Eye (tissue), 1 donor: Measurements from ENCODE around the gene IL17F.

Source experiments
- DNase-seq: peaks from one replicate; pipeline ENCODE4 v3.0.0-alpha.2; 2015

IL17F gene

GRCh38 chr6:52244400-52244799, at the start of gene IL17F:
TSS of gene IL17F (minus strand) at chr6:52244500. CDS start at chr6:52244429, 71 bp downstream.
- DNase-seq = no peak

GRCh38 chr6:52293067-52293466, 48.8 kb upstream of the IL17F start:
- peak; percentile 16 for DNase-seq

- no peak for DNase-seq
These were observed 44.5 kb upstream of the IL17F start for GRCh38 chr6:52288841-52289240.

DNA sequence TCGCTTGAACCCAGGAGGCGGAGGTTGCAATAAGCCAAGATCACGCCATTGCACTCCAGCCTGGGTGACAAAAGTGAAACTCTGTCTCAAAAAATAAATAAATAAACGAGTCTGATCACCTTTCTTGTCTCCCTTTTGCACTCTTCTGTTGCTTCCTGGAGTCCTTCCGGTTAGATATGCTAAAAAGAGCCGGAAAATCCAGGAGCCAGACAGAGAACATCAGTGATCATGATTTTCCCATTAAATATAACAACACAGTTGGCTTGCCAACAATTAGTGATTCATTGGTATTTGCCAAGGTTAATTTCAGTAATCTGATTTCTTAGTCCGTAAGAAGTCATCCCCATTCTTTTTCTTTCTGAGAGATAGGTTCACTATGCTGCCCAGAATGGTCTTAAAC, 43.9 kb upstream of the IL17F start:
- DNase-seq = no peak

- peak; percentile 75 for DNase-seq
These were observed 42.6 kb upstream of the IL17F start for GRCh38 chr6:52286798-52287432.

DNA sequence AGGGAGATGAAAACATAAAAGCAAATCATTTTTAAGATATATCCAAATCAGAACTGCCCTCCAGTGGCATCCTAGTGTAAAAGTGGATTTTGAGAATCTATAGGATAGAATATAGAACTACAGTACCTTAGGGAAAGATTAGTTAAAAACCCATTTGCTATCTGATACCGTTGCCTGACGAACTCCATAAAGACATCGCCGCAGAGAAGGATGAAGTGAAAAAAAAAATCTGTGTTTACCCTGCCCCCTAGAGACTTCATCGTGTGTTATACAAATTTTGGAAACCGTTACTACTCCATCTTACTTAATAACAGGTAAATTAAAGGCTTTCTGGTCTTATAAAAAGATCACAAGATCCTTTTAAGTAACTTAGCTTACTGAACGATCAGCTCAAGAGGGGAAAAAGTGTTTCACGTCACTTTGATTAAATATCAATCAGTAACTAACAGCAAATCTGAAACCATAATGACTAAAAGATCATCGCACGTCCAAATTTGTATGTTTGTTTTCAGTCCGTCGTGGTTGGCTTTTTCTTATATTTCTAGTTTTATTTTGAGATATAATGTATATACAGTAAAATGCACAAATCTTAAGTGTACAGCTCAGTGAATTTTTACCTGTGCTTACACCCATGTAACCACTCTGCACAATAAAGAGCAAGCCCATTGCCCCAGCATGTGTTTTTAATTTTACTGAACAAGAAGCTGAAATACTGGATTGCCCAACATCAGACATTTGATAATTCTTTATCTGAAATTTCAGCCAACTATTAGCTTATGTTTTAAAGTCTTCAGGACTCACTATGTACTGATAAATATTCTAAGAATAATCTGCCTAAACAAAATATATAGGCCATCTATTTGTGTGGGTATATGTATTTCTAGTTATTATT, 41.1 kb upstream of the IL17F start:
- no peak for DNase-seq

GRCh38 chr6:52284460-52285176, 40.3 kb upstream of the IL17F start, which contains the start of gene MCM3:
TSS of gene MCM3 (minus strand) at chr6:52284742. CDS start at chr6:52284674, 68 bp downstream.
- peak; percentile 99 for DNase-seq

DNA sequence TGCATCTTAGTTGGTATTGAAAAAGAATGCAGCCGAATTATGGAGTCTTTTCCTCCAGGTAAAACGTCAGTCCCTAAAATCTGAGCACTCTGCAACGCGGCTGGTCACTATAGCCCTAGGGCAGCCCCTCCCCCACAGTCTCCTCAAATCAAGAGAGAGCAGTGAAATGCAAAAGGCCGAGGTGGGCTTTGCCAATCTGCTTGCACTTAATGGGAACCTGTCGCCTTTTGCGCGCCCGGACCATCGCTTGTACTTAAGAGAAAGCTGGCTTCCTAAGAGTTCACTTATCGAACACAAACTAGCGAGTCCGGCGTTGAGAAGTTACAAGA, 39.8 kb upstream of the IL17F start:
- peak; percentile 77 for DNase-seq

DNA sequence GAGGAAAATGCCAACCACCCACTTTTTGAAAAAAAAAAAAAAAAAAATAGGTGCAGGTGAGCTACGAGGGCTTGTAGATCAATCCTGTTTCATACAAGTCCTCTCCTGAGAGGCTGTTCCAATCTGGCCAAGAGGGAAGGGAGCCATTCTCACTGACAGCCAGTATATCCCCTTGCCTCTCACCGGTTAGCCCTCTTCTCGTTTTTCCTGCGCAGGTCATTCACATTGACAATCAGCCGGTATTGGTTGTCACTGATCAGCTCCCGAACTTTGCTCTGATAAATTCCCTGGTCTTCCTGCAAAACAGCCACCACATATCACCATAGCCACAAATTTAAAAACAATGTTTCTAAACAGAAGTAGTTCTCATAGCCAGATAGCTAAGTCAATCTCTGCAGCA, 38.8 kb upstream of the IL17F start:
- no peak for DNase-seq

- no peak for DNase-seq
These were observed 31.8 kb upstream of the IL17F start for GRCh38 chr6:52276130-52276529.

DNA sequence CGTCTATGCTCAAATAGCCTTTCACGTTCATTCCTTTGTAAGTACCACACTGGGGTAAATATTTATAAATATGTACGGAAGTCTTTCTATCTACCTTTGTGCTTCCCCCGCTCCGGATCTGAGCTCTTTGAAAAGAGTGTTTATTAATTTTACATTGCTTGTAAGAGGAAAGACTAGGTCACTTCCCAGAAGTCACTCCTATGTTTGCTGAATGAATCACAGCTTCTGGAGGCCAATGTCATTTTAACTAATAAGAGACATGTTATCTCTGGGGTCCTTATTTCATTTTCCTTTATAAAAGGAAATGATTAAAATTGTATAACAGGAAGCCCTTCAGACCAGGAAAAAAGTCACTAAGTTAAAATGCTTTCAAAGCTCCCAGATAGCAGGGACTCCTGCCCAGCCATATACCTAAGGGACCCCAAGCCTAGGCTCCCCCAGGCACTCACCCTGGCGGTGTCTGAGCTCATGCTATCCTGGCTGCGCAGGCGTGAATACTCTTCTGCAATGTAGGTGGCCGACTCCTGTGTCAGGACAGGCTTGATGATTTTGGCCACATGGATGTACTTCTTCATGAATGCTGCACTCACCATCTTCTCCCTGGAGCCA, 27.7 kb upstream of the IL17F start:
- no peak for DNase-seq

DNA sequence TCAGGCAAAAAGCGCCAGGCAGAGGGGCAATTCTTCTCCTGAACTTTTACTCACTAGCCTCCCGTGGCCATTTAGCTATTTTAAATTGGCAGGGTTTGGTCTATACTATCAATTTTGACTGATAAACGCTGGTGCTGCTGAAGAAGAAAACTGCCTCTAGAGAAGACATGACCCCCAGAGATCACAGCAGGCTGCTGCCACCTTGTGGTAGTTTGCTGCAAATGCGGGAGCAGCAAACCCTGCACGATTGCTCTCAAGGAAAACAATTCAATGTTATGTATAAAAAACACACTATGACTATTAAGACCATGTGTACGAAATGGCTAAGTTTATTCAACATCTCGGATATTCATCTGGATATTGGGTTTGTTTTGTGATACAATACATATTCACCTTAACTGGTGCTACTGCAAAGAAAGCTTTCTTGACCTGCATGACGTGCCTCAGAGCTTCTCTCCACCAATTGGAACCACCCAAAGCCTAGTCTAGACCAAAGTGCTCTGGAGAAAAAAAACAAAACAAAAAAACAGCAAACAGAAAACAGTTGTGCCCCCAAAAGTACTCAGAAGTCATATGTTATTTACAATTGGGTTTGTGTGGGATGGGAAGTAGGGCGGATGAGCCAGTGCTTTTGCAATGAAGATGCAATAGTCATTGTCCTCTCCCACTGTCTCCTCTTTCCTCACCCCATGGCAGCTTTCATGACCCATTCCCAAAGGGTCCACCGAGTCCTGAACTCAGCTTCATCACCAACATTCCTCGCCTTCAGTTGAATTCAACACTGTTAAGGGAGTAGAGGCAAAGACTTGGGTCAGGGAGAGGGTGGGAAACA, 19.6 kb upstream of the IL17F start:
- peak; percentile 82 for DNase-seq

- no peak for DNase-seq
These were observed 18.5 kb upstream of the IL17F start for GRCh38 chr6:52262620-52263344.

DNA sequence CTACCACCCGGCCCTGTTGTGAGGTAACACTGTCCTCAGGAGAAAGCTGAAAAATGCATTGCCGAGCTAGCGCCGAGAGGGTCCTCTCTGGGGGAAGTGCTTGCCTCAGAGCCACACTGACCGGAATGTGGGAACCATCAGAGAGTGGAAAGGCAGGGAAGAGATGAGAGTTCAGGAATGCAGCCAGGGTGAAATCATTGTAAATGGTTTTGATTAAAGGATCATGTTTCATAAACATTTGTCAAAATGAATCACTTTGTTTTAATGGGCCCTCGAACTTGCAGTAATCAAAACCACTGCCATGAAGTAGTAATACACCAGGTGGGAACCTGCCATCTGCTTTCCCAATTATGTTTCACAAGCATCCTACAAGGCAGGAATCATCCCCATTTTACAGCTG, 16.9 kb upstream of the IL17F start:
- DNase-seq = peak; percentile 37

DNA sequence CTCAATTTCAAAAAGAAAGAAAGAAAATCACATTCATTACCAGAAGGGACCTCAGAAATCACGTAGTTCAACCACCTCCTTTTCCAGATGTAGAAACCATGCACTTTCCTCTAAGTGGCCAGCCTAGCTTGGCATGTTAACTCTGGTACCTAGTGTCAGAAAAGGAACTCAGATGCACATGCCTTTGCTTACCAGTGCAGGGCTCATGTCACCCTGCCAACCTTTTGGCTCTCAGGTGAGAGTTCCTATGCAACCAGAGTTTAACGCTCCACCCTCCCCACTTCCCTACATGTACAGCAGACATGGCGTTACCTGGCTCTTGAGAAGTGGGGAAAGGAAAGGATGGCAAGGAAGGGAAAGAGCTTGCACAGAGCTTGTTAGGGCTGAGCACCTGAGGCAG, 16.3 kb upstream of the IL17F start:
- no peak for DNase-seq

DNA sequence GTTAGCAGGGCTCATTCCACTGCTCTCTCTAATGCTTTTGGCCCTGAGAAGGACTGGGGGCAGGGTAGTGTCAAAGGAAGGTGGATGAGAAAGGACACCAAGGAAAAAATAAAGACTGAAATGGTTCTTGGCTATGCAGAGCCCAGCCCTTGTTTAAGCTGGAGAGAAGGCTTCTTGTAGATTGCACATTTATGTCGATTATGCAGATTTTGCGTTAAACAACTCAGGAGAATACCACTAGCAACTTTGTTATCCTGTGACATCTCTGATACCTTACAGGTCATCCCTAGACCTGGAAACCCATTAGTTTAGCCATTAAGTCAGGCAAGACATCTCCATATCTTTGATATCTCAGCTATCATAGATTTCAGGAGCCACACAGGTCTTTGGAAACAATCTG, 11.1 kb upstream of the IL17F start:
- DNase-seq = no peak

DNA sequence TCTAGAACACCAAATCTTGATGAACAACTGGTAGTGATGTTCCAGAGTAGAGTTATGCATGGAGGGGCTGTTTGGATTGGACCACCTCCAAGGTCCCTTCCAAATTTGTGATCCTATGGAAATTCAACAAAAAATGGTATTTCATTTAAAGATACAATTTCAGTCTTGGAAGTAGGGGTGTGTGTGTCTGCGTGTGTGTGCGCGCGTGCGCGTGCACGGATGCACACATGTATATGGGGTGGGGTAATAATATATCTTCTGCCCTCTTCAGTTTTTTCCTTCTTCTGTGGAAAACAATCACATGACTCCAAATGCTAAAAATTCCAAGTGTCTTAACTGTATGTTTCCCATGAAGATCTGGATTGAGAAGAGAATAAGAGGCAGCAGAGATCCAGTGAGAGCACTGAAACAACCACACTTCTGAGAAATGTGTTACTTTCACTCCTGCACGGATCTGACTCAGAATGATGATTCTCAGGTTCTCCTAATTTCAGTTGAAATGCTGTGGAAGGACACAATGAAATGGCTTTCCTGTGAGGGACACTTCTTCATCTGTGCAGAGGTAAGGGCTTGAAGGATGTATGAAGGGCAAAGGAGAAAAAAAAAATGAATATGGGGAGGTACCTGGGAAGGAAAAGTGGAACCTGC, 10.6 kb upstream of the IL17F start:
- no peak for DNase-seq

DNA sequence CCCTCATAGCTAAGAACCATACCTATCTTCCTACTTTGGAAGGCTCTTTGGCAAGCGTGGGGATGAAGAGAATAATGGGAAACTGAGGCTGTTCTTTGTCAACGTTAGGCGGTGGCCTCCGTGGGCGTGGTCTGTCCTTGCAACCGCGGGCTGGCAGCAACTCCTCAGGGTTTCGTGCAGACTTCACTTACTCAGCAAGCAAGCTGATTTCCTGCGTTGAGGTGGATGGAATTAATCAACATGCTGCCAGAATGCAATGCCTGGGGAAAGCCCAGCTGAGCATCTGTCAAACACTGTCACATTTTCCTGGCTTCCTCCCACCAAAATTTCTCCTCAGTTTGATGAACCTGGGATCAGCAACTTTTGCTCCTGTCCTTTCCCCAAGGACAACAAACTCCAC, 9.2 kb upstream of the IL17F start:
- no peak for DNase-seq

GRCh38 chr6:52251113-52251512, 6.8 kb upstream of the IL17F start:
- DNase-seq = no peak

- no peak for DNase-seq
These were observed 4.8 kb upstream of the IL17F start for GRCh38 chr6:52249078-52249477.

GRCh38 chr6:52245425-52245824, 1.1 kb upstream of the IL17F start:
- DNase-seq = no peak
